ENCODE data around the gene CYP39A1.
A peak's percentile ranks its signal among the peaks of the same experiment; 100 is the strongest.
"Not testable (repeated sequence)": the region's sequence is repeated elsewhere in the genome, so short reads cannot be mapped to it uniquely, and the experiment has no call there.

Gene CYP39A1

DNA sequence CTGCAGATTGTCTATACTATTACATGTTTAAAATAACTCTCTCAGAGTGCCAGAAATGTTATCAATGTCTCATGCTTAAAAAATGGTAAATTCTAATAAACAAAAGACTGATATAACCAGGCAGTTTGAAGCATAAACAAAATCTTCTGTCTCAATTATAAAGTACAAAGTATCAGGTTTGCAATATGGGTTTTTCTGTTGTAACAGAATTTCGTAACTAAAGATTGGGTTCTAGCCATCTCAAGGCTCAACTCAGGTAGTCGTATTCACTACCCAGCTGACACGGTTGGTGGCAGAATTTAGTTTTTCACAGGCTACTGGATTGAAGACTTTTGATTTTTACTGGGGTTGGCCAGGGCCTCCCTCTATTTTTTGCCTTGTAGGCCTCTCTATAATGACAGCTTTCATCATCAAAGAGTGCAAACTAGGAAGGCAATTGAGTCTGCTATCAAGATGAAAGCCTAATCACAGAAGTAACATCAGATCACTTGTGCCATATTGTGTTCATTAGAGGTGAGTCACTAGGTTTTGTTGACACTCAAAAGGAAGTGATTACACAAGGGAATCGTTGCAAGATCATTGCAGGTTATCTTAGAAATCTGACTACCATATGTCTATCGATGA, 3.6 kb downstream of the CYP39A1 start:
- DNase-seq (ENCODE audit: low read depth): no peak

- DNase-seq (ENCODE audit: low read depth): not testable (repeated sequence)
These were observed 4.5 kb downstream of the CYP39A1 start for GRCh38 chr6:46648108-46648507.

GRCh38 chr6:46645265-46645664, 7.4 kb downstream of the CYP39A1 start:
- no peak for DNase-seq (ENCODE audit: low read depth)

GRCh38 chr6:46642928-46643751, 9.5 kb downstream of the CYP39A1 start:
- DNase-seq (ENCODE audit: low read depth): no peak

- no peak for DNase-seq (ENCODE audit: low read depth)
These were observed 14.0 kb downstream of the CYP39A1 start for GRCh38 chr6:46638650-46639049.

- no peak for DNase-seq (ENCODE audit: low read depth)
These were observed 14.7 kb downstream of the CYP39A1 start for GRCh38 chr6:46637933-46638332.

DNA sequence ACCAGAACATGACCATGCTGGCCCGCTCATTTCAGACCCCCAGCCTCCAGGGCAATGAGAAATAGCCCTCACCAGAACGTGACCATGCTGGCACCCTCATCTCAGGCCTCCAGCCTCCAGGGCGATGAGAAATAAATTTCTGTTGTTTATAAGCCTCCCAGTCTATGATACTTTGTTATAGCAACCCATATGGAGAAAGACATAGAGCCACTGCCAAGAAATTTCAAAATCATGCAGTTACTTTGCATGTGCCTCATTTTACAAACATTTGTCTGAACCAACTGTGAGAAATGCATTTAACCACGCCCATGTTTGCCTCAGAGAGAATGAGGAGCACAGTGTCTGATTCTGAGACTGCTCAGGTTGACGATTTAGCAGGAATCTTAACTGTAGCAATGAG, 15.5 kb downstream of the CYP39A1 start:
- DNase-seq (ENCODE audit: low read depth): peak; percentile 90

DNA sequence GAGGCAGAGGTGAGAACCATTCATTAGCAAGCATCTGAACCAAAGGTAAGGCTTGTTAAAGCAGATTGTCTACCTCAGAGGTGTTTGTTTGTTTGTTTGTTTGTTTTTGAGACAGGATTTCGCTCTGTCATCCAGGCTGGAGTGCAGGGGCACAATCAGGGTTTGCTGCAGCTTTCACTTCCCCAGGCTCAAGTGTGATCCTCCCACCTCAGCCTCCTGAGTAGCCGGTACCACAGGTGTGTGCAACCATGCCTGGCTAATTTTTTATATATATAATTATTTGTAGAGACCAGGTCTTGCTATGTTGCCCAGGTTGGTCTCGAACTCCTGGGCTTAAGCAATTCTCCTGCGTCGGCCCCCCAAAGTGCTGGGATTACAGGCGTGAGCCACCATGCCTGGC, 17.2 kb downstream of the CYP39A1 start:
- no peak for DNase-seq (ENCODE audit: low read depth)

- no peak for DNase-seq (ENCODE audit: low read depth)
These were observed 20.6 kb downstream of the CYP39A1 start for GRCh38 chr6:46632053-46632452.

DNA sequence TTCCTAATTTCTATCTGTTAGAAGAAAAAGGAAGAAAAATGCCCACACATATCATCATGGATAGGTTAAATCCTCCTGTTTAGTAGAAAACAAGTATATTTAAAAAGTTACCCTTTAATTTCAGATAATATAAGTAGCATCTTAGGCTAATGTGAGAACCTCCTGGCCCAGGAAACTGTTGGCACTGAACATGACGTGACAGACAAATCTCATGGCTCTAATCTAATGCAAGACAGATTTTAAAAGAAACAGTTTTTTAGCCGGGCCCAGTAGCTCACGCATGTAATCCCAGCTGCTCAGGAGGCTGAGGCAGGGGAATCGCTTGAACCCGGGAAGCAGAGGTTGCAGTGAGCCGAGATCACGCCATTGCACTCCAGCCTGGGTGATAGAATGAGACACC, 22.9 kb downstream of the CYP39A1 start:
- DNase-seq (ENCODE audit: low read depth): no peak

DNA sequence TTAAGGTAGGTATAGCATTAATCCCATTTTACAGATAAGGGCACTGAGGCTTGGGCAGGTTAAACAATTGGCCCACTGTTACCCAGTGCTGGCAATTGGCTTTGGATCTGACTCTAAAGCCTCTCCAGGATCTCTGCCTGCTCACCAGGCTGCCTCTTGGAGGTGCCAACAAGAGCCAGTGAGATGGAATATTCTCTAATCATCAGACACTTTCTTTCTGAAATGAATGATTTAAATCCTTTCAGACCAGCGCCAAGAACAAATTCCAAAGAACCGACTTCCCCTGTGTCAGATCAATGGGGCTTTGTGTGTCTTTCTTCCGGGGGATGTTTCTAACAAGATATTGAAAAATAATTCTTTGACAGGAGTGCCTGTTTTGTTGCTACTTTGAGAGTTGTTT, 23.6 kb downstream of the CYP39A1 start:
- no peak for DNase-seq (ENCODE audit: low read depth)

DNA sequence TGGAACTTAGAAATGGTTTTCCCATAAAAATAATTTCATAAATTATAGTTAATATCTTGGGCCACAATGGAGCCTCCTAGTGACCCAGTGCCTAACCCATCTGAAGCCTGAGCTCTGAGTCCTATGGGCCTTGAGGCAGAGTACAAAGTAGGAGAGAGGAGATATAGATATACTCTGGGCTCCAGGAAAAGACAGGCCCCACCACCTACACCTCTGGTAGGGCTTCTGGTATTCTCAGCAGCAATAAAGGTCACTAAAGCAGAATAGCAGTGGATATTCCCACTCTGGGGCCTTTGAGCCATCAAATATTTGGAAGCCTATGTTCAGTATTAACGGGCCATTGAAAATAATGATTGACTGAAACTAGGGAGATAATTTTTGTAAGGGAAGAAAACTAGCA, 24.1 kb downstream of the CYP39A1 start:
- no peak for DNase-seq (ENCODE audit: low read depth)

DNA sequence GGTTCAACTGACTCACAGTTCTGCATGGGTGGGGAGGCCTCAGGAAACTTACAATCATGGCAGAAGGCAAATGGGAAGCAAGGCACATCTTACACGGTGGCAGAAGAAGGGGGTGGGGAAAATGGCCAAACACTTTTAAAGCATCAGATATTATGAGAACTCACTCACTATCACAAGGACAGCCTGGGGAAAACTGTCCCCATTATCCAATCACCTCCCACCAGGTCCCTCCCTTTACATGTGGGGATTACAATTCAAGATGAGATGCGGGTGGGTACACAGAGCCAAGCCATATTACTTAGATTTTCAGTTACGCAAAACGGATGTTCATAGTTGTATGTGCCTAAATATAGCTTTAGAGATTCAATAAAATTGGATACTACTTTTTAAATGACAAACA, 25.6 kb downstream of the CYP39A1 start:
- DNase-seq (ENCODE audit: low read depth): no peak

DNA sequence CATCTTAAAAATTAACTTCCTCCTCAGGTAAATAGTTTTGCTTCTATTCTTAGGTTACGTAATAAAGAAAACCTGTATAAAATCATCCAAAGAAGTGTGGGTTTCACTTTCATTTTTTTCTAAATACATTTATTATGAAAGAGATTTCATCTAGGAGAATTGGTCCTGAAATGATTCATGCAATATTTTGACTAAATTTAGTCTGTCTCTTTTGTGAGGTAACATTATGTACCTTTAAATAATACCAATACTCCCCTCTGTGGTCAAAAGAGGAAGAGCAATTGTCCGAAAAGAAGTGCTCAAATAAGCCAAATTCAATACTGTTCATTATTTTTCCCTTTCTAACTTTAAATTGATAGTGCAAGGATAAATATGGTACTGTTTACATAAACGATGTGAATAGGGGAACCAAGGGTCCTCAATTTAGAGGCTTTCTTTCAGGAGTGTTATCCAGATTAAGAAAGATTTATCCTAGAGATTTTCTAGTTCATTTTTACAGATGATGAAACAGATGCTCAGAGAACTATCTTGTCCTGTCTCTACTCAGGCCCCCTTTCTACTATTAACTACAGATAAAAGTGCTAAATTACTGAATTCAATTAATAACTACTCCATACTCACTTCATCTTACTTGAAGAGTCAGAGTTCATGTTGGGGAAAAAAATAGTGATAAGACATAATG, 26.2 kb downstream of the CYP39A1 start:
- DNase-seq (ENCODE audit: low read depth): peak; percentile 26

GRCh38 chr6:46618726-46619125, 33.9 kb downstream of the CYP39A1 start:
- no peak for DNase-seq (ENCODE audit: low read depth)

GRCh38 chr6:46612645-46613044, 40.0 kb downstream of the CYP39A1 start:
- DNase-seq (ENCODE audit: low read depth): no peak

GRCh38 chr6:46610862-46611553, 41.6 kb downstream of the CYP39A1 start:
- no peak for DNase-seq (ENCODE audit: low read depth)

GRCh38 chr6:46606338-46606737, 46.3 kb downstream of the CYP39A1 start:
- no peak for DNase-seq (ENCODE audit: low read depth)

GRCh38 chr6:46605091-46605797, 47.4 kb downstream of the CYP39A1 start:
- no peak for DNase-seq (ENCODE audit: low read depth)

DNA sequence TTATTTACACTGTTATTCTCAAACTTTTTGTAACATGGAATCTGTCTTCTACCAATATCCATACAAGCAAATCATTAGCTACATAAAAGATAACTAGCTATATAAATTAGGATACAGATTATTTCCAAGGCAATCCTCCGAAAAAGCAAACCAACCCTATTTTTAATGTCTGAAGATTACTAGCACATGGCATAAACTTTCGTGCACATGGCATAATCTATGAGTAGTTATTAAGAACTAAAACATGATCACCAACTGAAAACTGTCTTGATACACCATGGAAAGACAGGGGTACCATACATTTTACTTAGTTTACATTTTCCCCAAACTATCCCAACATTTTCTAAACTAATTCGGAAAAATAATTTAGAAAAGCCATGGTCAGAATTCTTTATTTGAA, 54.4 kb downstream of the CYP39A1 start:
- no peak for DNase-seq (ENCODE audit: low read depth)

DNA sequence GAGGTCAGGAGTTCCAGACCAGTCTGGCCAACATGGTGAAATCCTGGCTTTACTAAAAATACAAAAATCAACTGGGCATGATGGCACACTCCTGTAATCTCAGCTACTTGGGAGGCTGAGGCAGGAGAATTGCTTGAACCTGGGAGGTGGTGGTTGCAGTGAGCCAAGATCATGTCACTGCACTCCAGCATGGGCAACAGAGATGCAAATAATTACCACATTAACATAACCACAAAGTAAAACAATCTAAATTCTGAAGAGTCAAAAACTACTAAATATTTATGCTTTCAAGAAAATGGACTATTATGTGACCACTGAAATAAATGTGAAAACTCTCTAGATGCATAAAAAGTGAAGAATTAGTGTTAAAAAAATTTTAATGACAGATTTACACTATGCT, 59.9 kb downstream of the CYP39A1 start:
- DNase-seq (ENCODE audit: low read depth): no peak

- no peak for DNase-seq (ENCODE audit: low read depth)
These were observed 60.6 kb downstream of the CYP39A1 start for GRCh38 chr6:46592046-46592445.

Measured in fibroblast of the conjunctiva (primary cell).